H54 (cell line): ENCODE measurements around the gene CLCNKA.
"Not testable (repeated sequence)": the region's sequence is repeated elsewhere in the genome, so short reads cannot be mapped to it uniquely, and the experiment has no call there.

Source experiments
- DNase-seq: peaks from one replicate; pipeline ENCODE4 v3.0.0; 2011; ENCODE audit warnings: low spot score, mixed read lengths; ENCODE audit not compliant: insufficient read length
- FAIRE-seq: peaks from 3 replicates; lab custom pipeline; 2011; peaks lifted over from hg19 to GRCh38; lab: Jason Lieb, UNC
- POLR2A ChIP-seq: IDR thresholded peaks from 2 replicates; pipeline ENCODE4 v1.6.1; 2011; ENCODE audit warnings: low read depth, mild to moderate bottlenecking, low read length

Gene CLCNKA

GRCh38 chr1:16018308-16018707, 3.5 kb upstream of the CLCNKA start:
- DNase-seq: no peak
- TF ChIP-seq POLR2A: no peak
- no peak for FAIRE-seq

- DNase-seq (no peak), FAIRE-seq (no peak)
- no peak for TF ChIP-seq POLR2A
Observed at GRCh38 chr1:16018749-16019643, 2.8 kb upstream of the CLCNKA start.

DNA sequence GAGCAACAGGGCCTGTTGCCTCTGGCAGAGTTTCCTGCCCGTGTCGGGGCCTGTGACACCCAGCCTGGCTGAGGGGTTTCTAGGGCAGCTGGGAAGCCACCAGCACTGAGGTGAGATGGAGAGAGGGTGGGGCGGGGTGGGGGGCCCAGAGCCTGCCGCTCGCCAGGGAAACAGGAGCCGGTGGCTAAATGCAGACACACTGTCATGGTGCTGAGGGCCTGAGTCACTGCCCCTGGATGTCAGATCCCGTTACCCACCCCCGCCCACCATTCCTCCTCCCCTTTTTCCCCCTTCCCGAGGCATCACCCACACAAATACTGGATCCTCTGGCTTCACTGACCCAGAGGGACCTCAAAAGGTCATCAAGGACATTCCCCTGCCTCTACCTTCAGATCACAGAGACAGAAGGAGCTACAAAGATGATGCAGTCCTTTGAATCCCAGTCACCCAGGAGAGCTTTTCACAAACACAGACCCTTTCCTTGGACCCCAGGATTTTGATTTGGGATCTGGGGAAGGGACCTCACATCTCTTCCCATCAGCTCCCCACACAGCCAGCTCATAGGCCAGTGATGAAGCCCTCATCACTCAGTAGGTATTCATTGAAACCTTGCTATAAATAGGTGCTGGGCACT, 2.1 kb upstream of the CLCNKA start:
- DNase-seq: no peak
- no peak for FAIRE-seq

DNA sequence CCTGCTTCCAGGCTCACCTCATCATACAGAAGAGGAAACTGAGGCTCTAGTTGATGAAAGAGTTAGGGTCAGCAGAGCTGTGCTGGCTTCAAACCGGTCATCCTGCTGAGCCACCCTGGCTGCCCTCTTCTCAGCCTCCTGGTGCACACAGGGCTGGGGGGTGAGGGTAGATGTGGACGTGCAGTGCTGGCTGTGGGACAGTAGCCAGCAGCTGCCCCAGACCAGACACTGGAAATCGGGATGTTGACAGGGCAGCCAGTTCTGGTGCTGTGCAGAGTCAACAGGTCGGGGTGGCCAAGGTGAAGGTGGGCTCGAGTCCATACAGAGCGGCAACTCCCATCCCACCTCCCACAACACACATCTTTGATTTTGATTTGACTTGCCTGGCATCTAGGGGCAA, 1.5 kb upstream of the CLCNKA start:
- TF ChIP-seq POLR2A: no peak
- no peak for FAIRE-seq

More for the DNA sequence above, 2.1 kb upstream of the CLCNKA start:
- TF ChIP-seq POLR2A: no peak

DNA sequence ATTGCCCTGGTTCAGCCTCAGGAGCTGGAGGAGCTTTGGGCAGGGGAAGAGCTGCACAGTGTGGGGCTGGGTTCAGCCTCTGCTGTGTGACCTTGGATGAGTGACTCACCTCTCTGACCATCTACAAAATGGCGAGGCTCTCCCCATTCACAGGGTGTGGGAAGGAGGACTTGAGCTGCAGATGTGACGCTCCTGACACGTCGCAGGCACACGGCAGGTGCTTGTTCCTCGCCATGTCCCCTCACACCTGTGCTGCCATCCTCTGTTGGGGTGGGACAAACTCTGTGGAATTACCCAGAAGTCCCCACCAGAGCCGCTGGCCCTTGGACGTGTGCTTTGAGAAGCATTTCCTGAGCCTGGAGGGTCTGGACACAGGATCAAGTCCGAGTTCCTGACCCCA, 958 bp upstream of the CLCNKA start:
- FAIRE-seq, DNase-seq: not testable (repeated sequence)

More for the DNA sequence above, 1.5 kb upstream of the CLCNKA start:
- DNase-seq: no peak

GRCh38 chr1:16022393-16022792, 557 bp downstream of the CLCNKA start:
- FAIRE-seq (no peak), DNase-seq (no peak)
- no peak for TF ChIP-seq POLR2A

- FAIRE-seq (no peak), DNase-seq (no peak)
- no peak for TF ChIP-seq POLR2A
Observed at GRCh38 chr1:16023050-16023653, 1.3 kb downstream of the CLCNKA start.

DNA sequence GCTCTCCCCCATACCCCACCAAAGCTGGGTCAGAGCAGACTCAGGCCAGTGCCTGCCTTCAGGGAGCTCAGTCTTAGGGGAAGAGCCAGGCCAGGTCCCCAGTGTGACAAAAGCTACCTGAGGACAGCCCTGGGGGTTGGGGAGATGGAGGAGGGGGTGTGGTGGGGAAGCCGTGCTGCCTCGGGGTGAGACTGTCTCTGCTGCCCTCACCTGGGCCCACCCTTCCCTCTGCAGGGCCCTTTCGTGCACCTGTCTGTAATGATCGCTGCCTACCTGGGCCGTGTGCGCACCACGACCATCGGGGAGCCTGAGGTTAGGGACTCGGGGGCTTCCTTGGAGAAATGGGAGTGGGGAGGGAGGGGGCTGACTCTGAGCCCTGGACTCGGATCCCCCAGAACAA, 4.5 kb downstream of the CLCNKA start:
- not testable (repeated sequence) for FAIRE-seq, DNase-seq

DNA sequence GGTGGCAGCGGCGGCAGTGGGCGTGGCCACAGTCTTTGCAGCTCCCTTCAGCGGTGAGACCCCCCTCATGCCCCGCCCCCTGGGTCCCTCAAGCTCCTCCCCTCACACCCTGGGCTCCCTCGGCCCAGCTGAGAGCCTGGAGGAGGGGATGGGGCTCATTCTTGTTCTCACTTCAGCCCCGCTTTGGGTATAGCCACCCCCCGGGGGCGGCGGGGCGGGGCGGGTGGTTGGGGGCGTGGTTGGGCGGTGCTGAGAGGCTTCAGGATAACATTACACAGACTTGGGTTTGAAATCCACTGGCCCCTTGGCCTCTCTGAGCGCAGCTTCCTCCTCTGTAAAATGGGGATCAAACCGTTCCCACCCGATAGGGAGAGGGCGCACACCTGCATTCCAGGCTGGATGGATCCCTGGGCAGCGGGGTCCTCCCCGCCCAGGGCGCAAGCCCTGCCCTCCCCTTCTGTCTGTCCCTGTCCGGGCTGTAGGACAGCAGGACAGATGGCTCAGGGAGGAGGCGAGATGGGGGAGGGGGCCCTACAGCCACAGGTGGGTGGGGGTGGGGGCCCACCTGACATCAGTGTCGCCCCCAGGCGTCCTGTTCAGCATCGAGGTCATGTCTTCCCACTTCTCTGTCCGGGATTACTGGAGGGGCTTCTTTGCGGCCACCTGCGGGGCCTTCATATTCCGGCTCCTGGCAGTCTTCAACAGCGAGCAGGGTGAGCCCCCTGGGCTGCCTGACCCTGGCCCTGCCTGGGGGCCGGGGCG, 5.1 kb downstream of the CLCNKA start:
- FAIRE-seq (no peak), DNase-seq (no peak)
- no peak for TF ChIP-seq POLR2A

- no peak for TF ChIP-seq POLR2A
- DNase-seq (no peak), FAIRE-seq (no peak)
Observed at GRCh38 chr1:16028237-16029002, 6.6 kb downstream of the CLCNKA start.

DNA sequence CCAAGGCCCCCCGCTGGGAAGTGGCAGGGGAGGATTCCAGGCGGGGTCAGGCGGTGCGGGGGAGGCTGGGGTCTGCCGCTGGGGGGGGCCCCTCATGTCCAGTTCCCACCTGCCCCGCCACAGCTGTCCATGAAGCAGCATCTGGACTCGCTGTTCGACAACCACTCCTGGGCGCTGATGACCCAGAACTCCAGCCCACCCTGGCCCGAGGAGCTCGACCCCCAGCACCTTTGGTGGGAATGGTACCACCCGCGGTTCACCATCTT, 7.1 kb downstream of the CLCNKA start:
- DNase-seq, FAIRE-seq: not testable (repeated sequence)

DNA sequence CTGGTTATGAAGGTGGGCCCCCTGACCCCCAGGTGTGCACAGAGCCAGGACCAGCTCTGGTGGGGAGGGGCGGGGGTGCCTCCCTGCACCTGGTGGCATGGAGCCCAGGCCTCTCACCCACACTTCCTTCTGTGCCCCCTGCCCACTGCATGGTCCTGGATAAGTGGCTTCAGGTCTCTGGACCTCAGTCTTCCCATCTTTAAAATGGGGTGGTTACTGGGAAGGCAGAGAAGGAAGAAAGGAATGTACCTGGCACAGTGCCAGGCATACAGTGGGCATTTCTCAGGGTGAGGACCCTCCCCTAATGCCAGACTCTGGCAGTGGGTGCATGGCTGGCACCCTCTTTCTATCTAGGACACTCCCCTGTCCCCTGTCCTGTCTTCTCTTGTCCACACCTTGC, 7.5 kb downstream of the CLCNKA start:
- DNase-seq (no peak), FAIRE-seq (no peak)
- no peak for TF ChIP-seq POLR2A

DNA sequence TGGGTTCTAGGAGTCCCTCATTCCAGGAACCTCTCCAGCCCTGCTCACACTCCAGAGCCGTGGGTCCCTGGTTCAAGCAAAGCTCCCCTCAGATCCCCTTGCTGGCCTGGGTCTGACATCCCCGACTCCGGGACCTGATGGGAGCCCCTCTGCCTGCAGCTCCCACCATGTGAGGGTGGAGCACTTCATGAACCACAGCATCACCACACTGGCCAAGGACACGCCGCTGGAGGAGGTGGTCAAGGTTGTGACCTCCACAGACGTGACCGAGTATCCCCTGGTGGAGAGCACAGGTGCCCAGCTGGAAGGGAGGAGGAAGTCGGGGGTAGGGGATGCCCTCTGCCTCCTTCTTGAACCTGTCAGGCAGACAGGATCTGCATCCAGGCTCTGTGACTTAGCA, 9.7 kb downstream of the CLCNKA start:
- no peak for TF ChIP-seq POLR2A
- DNase-seq (no peak), FAIRE-seq (no peak)
